ENCODE results near the gene ITGAL.

Gene ITGAL

GRCh38 chr16:30499284-30499683 lies 26.7 kb downstream of the ITGAL start:
- no peak overlapping the region for H3K4me3 ChIP-seq (ENCODE audit: low read depth, low read length)
- DNase-seq (ENCODE audit: low read depth), result no peak
- TF ChIP-seq MAX (IDR thresholded peaks at IDR 0.05; ENCODE audit: low read depth, low read length) (no peak), CTCF (IDR thresholded peaks at IDR 0.05; ENCODE audit: low read depth, low read length) (no peak), MYC (IDR thresholded peaks at IDR 0.05; ENCODE audit: low read depth, low read length) (no peak)

GRCh38 chr16:30503403-30504296 lies 31.1 kb downstream of the ITGAL start:
- no peak for DNase-seq (ENCODE audit: low read depth)
- no peak overlapping the region for H3K4me3 ChIP-seq (ENCODE audit: low read depth, low read length)
- TF ChIP-seq POLR2A (IDR thresholded peaks at IDR 0.05; ENCODE audit: extremely low read depth, insufficient read length), result no peak
- TF ChIP-seq CTCF (IDR thresholded peaks at IDR 0.05; ENCODE audit: low read depth, low read length), result no peak
- no peak for TF ChIP-seq MAX (IDR thresholded peaks at IDR 0.05; ENCODE audit: low read depth, low read length)
- TF ChIP-seq MYC (IDR thresholded peaks at IDR 0.05; ENCODE audit: low read depth, low read length), result no peak

GRCh38 chr16:30509081-30509765 lies 36.7 kb downstream of the ITGAL start:
- no peak overlapping the region for H3K4me3 ChIP-seq (ENCODE audit: low read depth, low read length)
- TF ChIP-seq MAX (IDR thresholded peaks at IDR 0.05; ENCODE audit: low read depth, low read length) (no peak), MYC (IDR thresholded peaks at IDR 0.05; ENCODE audit: low read depth, low read length) (no peak), CTCF (IDR thresholded peaks at IDR 0.05; ENCODE audit: low read depth, low read length) (no peak), POLR2A (IDR thresholded peaks at IDR 0.05; ENCODE audit: extremely low read depth, insufficient read length) (no peak)

GRCh38 chr16:30510376-30510938 lies 37.9 kb downstream of the ITGAL start:
- no peak for DNase-seq (ENCODE audit: low read depth)
- no peak overlapping the region for H3K4me3 ChIP-seq (ENCODE audit: low read depth, low read length)
- TF ChIP-seq POLR2A (IDR thresholded peaks at IDR 0.05; ENCODE audit: extremely low read depth, insufficient read length) (no peak), MYC (IDR thresholded peaks at IDR 0.05; ENCODE audit: low read depth, low read length) (no peak), CTCF (IDR thresholded peaks at IDR 0.05; ENCODE audit: low read depth, low read length) (no peak)

More at GRCh38 chr16:30509081-30509765, 36.7 kb downstream of the ITGAL start:
- no peak for DNase-seq (ENCODE audit: low read depth)

GRCh38 chr16:30511509-30511908 lies 39.0 kb downstream of the ITGAL start:
- no peak overlapping the region for H3K4me3 ChIP-seq (ENCODE audit: low read depth, low read length)
- TF ChIP-seq POLR2A (IDR thresholded peaks at IDR 0.05; ENCODE audit: extremely low read depth, insufficient read length) (no peak), MYC (IDR thresholded peaks at IDR 0.05; ENCODE audit: low read depth, low read length) (no peak), CTCF (IDR thresholded peaks at IDR 0.05; ENCODE audit: low read depth, low read length) (no peak), MAX (IDR thresholded peaks at IDR 0.05; ENCODE audit: low read depth, low read length) (no peak)
- DNase-seq (ENCODE audit: low read depth), result no peak
